GM18511 (cell line): ENCODE measurements around the gene DPP6.

Source experiments
- ATAC-seq: cut with Tn5 transposase; IDR thresholded peaks from one replicate; pipeline ENCODE4 v1.9.1; 2021; ENCODE audit warnings: mild to moderate bottlenecking, moderate library complexity; ENCODE audit not compliant: unreplicated experiment

The DPP6 gene

GRCh38 chr7:154581251-154581890, 529.2 kb downstream of the DPP6 start:
- ATAC-seq = no peak

- no peak for ATAC-seq
Measured at GRCh38 chr7:154583454-154583853, 531.3 kb downstream of the DPP6 start.

GRCh38 chr7:154584352-154585252, 532.4 kb downstream of the DPP6 start:
- no peak for ATAC-seq

GRCh38 chr7:154587792-154588191, 535.6 kb downstream of the DPP6 start:
- ATAC-seq = no peak

- no peak for ATAC-seq
Measured at GRCh38 chr7:154591544-154591943, 539.3 kb downstream of the DPP6 start.

GRCh38 chr7:154592388-154592787, 540.2 kb downstream of the DPP6 start:
- no peak for ATAC-seq

- no peak for ATAC-seq
Measured at GRCh38 chr7:154598396-154598795, 546.2 kb downstream of the DPP6 start.

GRCh38 chr7:154598864-154599263, 546.7 kb downstream of the DPP6 start:
- no peak for ATAC-seq

- no peak for ATAC-seq
Measured at GRCh38 chr7:154610903-154611302, 558.7 kb downstream of the DPP6 start.

- no peak for ATAC-seq
Measured at GRCh38 chr7:154613811-154614210, 561.6 kb downstream of the DPP6 start.

- no peak for ATAC-seq
Measured at GRCh38 chr7:154620141-154620755, 568.0 kb downstream of the DPP6 start.

- no peak for ATAC-seq
Measured at GRCh38 chr7:154623399-154623798, 571.2 kb downstream of the DPP6 start.

GRCh38 chr7:154627646-154628290, 575.6 kb downstream of the DPP6 start:
- ATAC-seq = no peak

- no peak for ATAC-seq
Measured at GRCh38 chr7:154628556-154628955, 576.4 kb downstream of the DPP6 start.

- ATAC-seq = no peak
Measured at GRCh38 chr7:154631162-154631561, 579.0 kb downstream of the DPP6 start.

GRCh38 chr7:154633641-154634040, 581.4 kb downstream of the DPP6 start:
- no peak for ATAC-seq

- ATAC-seq = no peak
Measured at GRCh38 chr7:154638286-154638685, 586.1 kb downstream of the DPP6 start.

GRCh38 chr7:154640266-154640865, 588.2 kb downstream of the DPP6 start:
- no peak for ATAC-seq

- no peak for ATAC-seq
Measured at GRCh38 chr7:154640917-154641316, 588.7 kb downstream of the DPP6 start.

- ATAC-seq = no peak
Measured at GRCh38 chr7:154644366-154644765, 592.2 kb downstream of the DPP6 start.
